ENCODE data around the gene CD274.

The CD274 gene

GRCh38 chr9:5500441-5501235, 50.3 kb downstream of the CD274 start:
- no peak for DNase-seq (ENCODE audit: low read depth)
- TF ChIP-seq CTCF (conservative IDR thresholded peaks at IDR 0.05; ENCODE audit: low read depth, low read length): no peak
- no peak overlapping the region for H3K4me3 ChIP-seq (ENCODE audit: low read length)

GRCh38 chr9:5502553-5502952, 52.2 kb downstream of the CD274 start:
- H3K4me3 ChIP-seq (ENCODE audit: low read length): no peak overlapping the region
- TF ChIP-seq CTCF (conservative IDR thresholded peaks at IDR 0.05; ENCODE audit: low read depth, low read length): no peak
- no peak for DNase-seq (ENCODE audit: low read depth)

- no peak for TF ChIP-seq CTCF (conservative IDR thresholded peaks at IDR 0.05; ENCODE audit: low read depth, low read length)
- DNase-seq (ENCODE audit: low read depth): peak; percentile 35
- H3K4me3 ChIP-seq (ENCODE audit: low read length): no peak overlapping the region
Measured at GRCh38 chr9:5509573-5509972, 59.2 kb downstream of the CD274 start.

- peak within 1 kb of the TSS; percentile 34 for H3K4me3 ChIP-seq (ENCODE audit: low read length)
- no peak for DNase-seq (ENCODE audit: low read depth)
- TF ChIP-seq CTCF (conservative IDR thresholded peaks at IDR 0.05; ENCODE audit: low read depth, low read length): no peak
Measured at GRCh38 chr9:5510360-5510931, 60.1 kb downstream of the CD274 start, which contains the start of gene PDCD1LG2. Gene PDCD1LG2, plus strand, starts transcription at chr9:5510531. Its CDS starts 12,016 bp downstream, at chr9:5522547.

GRCh38 chr9:5510989-5511388, 60.6 kb downstream of the CD274 start:
- no peak for TF ChIP-seq CTCF (conservative IDR thresholded peaks at IDR 0.05; ENCODE audit: low read depth, low read length)
- no peak for DNase-seq (ENCODE audit: low read depth)
- no peak overlapping the region for H3K4me3 ChIP-seq (ENCODE audit: low read length)

- no peak overlapping the region for H3K4me3 ChIP-seq (ENCODE audit: low read length)
- TF ChIP-seq CTCF (conservative IDR thresholded peaks at IDR 0.05; ENCODE audit: low read depth, low read length): no peak
- DNase-seq (ENCODE audit: low read depth): no peak
Measured at GRCh38 chr9:5511476-5511875, 61.1 kb downstream of the CD274 start.

All from retinal pigment epithelial cell (primary cell).